AG04450 (cell line): ENCODE results near the gene RCE1. TPM values are rescaled to one million over a fixed set of nuclear protein-coding genes. Genes with fewer than 3 reads are reported as not detected.
"Not testable (repeated sequence)": the region's sequence is repeated elsewhere in the genome, so short reads cannot be mapped to it uniquely, and the experiment has no call there.

Experiments
- CTCF ChIA-PET: fragments of 300-600, 350-600 bp; formaldehyde crosslinking; extraction: SDS; loops from one replicate; lab custom pipeline; 2022; ENCODE audit warnings: antibody characterized with exemption, inconsistent platforms; lab: Charles Lee
- POLR2A ChIA-PET: fragments of 350-600 bp; formaldehyde crosslinking; extraction: SDS; loops from one replicate; lab custom pipeline; 2021; ENCODE audit warnings: antibody characterized with exemption, inconsistent platforms; lab: Yijun Ruan, JAX
- DNase-seq: peaks from one replicate; pipeline ENCODE4 v3.0.0-alpha.2; 2011; ENCODE audit warnings: low read depth, low spot score
- H3K27ac ChIP-seq: one replicate; pipeline ENCODE4 v1.5.1; 2012; ENCODE audit warnings: low read depth, low read length, control low read depth
- H3K27me3 ChIP-seq: one replicate; pipeline ENCODE4 v1.6.0; 2012; ENCODE audit warnings: low read length; ENCODE audit not compliant: control insufficient read depth, insufficient read depth
- H3K4me3 ChIP-seq: 2 replicates; pipeline ENCODE4 v1.5.1; 2011; ENCODE audit warnings: mild to moderate bottlenecking, low read depth, low read length, control low read depth
- H3K9me3 ChIP-seq: 2 replicates; pipeline ENCODE4 v1.5.1; 2012; ENCODE audit warnings: low read length; ENCODE audit not compliant: control insufficient read depth, insufficient read depth
- polyA plus RNA-seq: library from polyadenylated mRNA; depleted of rRNA; stranded (reverse); fragments of >200 nt; gene quantifications from 2 replicates; pipeline ENCODE4 v1.2.3, GENCODE V29; 2011
- TF ChIP-seq, protein P1 (sequence below): IDR thresholded peaks from 2 replicates; pipeline ENCODE4 v1.5.1; 2011; ENCODE audit warnings: low read depth, low read length, control low read depth, inconsistent platforms

The RCE1 gene
- polyA plus RNA-seq, 1 experiment = 9.2 TPM

GRCh38 chr11:66820901-66821300, 22.3 kb upstream of the RCE1 start:
- ChIA-PET CTCF (interaction anchor here (0.6 kb wide), 1 partner anchor 1656 kb away, joined by 3 read pairs; no protein-coding TSS in a partner anchor), POLR2A (no interaction called here)

GRCh38 chr11:66823700-66824099, 19.5 kb upstream of the RCE1 start:
- no peak for DNase-seq
- no peaks in the 10 kb centered on the region for H3K27me3 ChIP-seq
- no peak overlapping the region for H3K27ac ChIP-seq
- CTCF ChIA-PET = interaction anchor here (0.9 kb wide), 1 partner anchor 11 kb away, joined by 4 read pairs; no protein-coding TSS in a partner anchor
- POLR2A ChIA-PET = interaction anchor here (0.7 kb wide), 1 partner anchor 19 kb away, joined by 10 read pairs; no protein-coding TSS in a partner anchor
- TF ChIP-seq, protein P1, sequence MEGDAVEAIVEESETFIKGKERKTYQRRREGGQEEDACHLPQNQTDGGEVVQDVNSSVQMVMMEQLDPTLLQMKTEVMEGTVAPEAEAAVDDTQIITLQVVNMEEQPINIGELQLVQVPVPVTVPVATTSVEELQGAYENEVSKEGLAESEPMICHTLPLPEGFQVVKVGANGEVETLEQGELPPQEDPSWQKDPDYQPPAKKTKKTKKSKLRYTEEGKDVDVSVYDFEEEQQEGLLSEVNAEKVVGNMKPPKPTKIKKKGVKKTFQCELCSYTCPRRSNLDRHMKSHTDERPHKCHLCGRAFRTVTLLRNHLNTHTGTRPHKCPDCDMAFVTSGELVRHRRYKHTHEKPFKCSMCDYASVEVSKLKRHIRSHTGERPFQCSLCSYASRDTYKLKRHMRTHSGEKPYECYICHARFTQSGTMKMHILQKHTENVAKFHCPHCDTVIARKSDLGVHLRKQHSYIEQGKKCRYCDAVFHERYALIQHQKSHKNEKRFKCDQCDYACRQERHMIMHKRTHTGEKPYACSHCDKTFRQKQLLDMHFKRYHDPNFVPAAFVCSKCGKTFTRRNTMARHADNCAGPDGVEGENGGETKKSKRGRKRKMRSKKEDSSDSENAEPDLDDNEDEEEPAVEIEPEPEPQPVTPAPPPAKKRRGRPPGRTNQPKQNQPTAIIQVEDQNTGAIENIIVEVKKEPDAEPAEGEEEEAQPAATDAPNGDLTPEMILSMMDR = no peak
- no peak overlapping the region for H3K4me3 ChIP-seq
- H3K9me3 ChIP-seq = no peaks in the 10 kb centered on the region

More at GRCh38 chr11:66820901-66821300, 22.3 kb upstream of the RCE1 start:
- H3K27ac ChIP-seq = no peak overlapping the region
- H3K4me3 ChIP-seq = no peak overlapping the region
- no peak for DNase-seq
- TF ChIP-seq, protein P1 = no peak
- H3K9me3 ChIP-seq = no peaks in the 10 kb centered on the region
- H3K27me3 ChIP-seq = no peaks in the 10 kb centered on the region

GRCh38 chr11:66824573-66824972, 18.7 kb upstream of the RCE1 start:
- DNase-seq, H3K4me3 ChIP-seq, H3K27me3 ChIP-seq, H3K27ac ChIP-seq, H3K9me3 ChIP-seq, POLR2A ChIA-PET: not testable (repeated sequence)
- CTCF ChIA-PET = interaction anchor here (0.9 kb wide), 1 partner anchor 10 kb away, joined by 4 read pairs; no protein-coding TSS in a partner anchor

GRCh38 chr11:66834539-66834845, 8.7 kb upstream of the RCE1 start:
- POLR2A ChIA-PET = interaction anchor here (0.7 kb wide), 1 partner anchor 14 kb away, joined by 3 read pairs; no protein-coding TSS in a partner anchor
- DNase-seq = no peak
- Histone ChIP-seq H3K9me3 (no peaks in the 10 kb centered on the region), H3K27ac (no peak overlapping the region), H3K4me3 (no peak overlapping the region), H3K27me3 (no peaks in the 10 kb centered on the region)
- TF ChIP-seq, protein P1 = no peak
- CTCF ChIA-PET = interaction anchor here (0.6 to 3.3 kb wide), 16 partner anchors 9 to 425 kb away, joined by 3 to 23 read pairs (median 4); no protein-coding TSS in a partner anchor

- POLR2A ChIA-PET = interaction anchor here (0.7 kb wide), 1 partner anchor 14 kb away, joined by 3 read pairs; no protein-coding TSS in a partner anchor
Observed at GRCh38 chr11:66834943-66835342, 8.3 kb upstream of the RCE1 start.

More at GRCh38 chr11:66834943-66835342, 8.3 kb upstream of the RCE1 start:
- TF ChIP-seq, protein P1 = no peak
- no peak for DNase-seq
- Histone ChIP-seq H3K9me3 (no peaks in the 10 kb centered on the region), H3K27ac (no peak overlapping the region), H3K4me3 (no peak overlapping the region), H3K27me3 (no peaks in the 10 kb centered on the region)
- CTCF ChIA-PET = interaction anchor here (0.6 to 3.3 kb wide), 13 partner anchors 9 to 257 kb away, joined by 3 to 23 read pairs (median 4); no protein-coding TSS in a partner anchor
